T47D (cell line): ENCODE data around the gene FBLN2.
A peak's percentile ranks its signal among the peaks of the same experiment; 100 is the strongest.
"Not testable (repeated sequence)": the region's sequence is repeated elsewhere in the genome, so short reads cannot be mapped to it uniquely, and the experiment has no call there.

Experiments
- DNase-seq, 2 experiments: peaks; one replicate each; pipeline versions ENCODE4 v3.0.0 to v3.0.0-alpha.2; 2011 to 2012; ENCODE audit warnings: low read depth in 1 of 2, low spot score in 1 of 2
- JUND ChIP-seq: IDR thresholded peaks from 2 replicates; pipeline ENCODE4 v1.6.1; 2012; ENCODE audit warnings: low read depth
- in situ Hi-C: cut with HindIII; loops from 2 replicates; pipeline ENCODE4 v1.10.0; 2016; ENCODE audit warnings: low sequenced_read_pairs, low pct_unique_long_range_greater_than_20kb

The FBLN2 gene

GRCh38 chr3:13548696-13549622 lies at the start of gene FBLN2:
TSS of gene FBLN2 (plus strand) at chr3:13549125. CDS start at chr3:13570356, 21,231 bp downstream.
- in situ Hi-C loops, result no loop called here
- no peak for TF ChIP-seq JUND

GRCh38 chr3:13499246-13499645 lies 49.7 kb upstream of the FBLN2 start:
- DNase-seq, in situ Hi-C loops: not testable (repeated sequence)

More at GRCh38 chr3:13548696-13549622, at the start of gene FBLN2:
- no peak for DNase-seq

GRCh38 chr3:13500133-13500885 lies 48.6 kb upstream of the FBLN2 start:
- peak in 1 of 2 experiments; percentile 34 for DNase-seq
- no peak for TF ChIP-seq JUND
- in situ Hi-C loops, result no loop called here

- in situ Hi-C loops, result no loop called here
- no peak for DNase-seq
- no peak for TF ChIP-seq JUND
Observed at GRCh38 chr3:13501056-13501455, 47.9 kb upstream of the FBLN2 start.

- no peak for DNase-seq
- in situ Hi-C loops, result no loop called here
- no peak for TF ChIP-seq JUND
Observed at GRCh38 chr3:13501521-13501920, 47.4 kb upstream of the FBLN2 start.

- no peak for TF ChIP-seq JUND
- in situ Hi-C loops, result no loop called here
Observed at GRCh38 chr3:13501958-13502790, 46.8 kb upstream of the FBLN2 start.

GRCh38 chr3:13502791-13503060 lies 46.2 kb upstream of the FBLN2 start:
- in situ Hi-C loops, result no loop called here
- TF ChIP-seq JUND, result no peak
- DNase-seq, result no peak

More at GRCh38 chr3:13501958-13502790, 46.8 kb upstream of the FBLN2 start:
- no peak for DNase-seq

GRCh38 chr3:13504161-13504831 lies 44.6 kb upstream of the FBLN2 start:
- DNase-seq, result no peak
- in situ Hi-C loops, result no loop called here
- no peak for TF ChIP-seq JUND

- DNase-seq, result no peak
- no peak for TF ChIP-seq JUND
- in situ Hi-C loops, result no loop called here
Observed at GRCh38 chr3:13505147-13506130, 43.5 kb upstream of the FBLN2 start.

- no peak for TF ChIP-seq JUND
- in situ Hi-C loops, result no loop called here
- DNase-seq, result no peak
Observed at GRCh38 chr3:13506239-13506638, 42.7 kb upstream of the FBLN2 start.

- TF ChIP-seq JUND, result no peak
- no peak for DNase-seq
- in situ Hi-C loops, result no loop called here
Observed at GRCh38 chr3:13506680-13507079, 42.2 kb upstream of the FBLN2 start.
